ENCODE measurements around the gene C19orf25. TPM values are rescaled to one million over a fixed set of nuclear protein-coding genes. Genes with fewer than 3 reads are reported as not detected.

Gene C19orf25
- total RNA-seq, 1 donor from 2014 or later = 29.7 TPM

DNA sequence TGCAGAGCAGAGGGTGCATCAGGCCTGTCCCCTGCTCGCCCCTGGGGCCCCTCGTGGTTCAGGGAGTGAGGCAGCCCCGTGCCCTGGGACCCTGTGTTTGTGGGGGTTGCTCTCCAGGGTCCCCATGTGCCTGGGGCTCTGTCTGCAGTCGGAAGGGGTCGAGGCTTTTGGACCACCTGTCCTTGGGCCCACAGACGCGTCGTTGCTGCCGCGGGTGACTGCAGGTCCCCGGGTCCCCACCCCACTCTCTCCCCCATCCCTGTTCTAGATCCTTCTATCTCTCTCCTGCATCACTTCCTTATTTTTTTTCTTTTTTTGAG is 9.2 kb upstream of the C19orf25 start:
- DNase-seq (ENCODE audit: low spot score) = no peak
- no peak overlapping the region for H3K4me3 Mint-ChIP-seq (ENCODE audit: unreplicated experiment)
- TF ChIP-seq, protein P1, sequence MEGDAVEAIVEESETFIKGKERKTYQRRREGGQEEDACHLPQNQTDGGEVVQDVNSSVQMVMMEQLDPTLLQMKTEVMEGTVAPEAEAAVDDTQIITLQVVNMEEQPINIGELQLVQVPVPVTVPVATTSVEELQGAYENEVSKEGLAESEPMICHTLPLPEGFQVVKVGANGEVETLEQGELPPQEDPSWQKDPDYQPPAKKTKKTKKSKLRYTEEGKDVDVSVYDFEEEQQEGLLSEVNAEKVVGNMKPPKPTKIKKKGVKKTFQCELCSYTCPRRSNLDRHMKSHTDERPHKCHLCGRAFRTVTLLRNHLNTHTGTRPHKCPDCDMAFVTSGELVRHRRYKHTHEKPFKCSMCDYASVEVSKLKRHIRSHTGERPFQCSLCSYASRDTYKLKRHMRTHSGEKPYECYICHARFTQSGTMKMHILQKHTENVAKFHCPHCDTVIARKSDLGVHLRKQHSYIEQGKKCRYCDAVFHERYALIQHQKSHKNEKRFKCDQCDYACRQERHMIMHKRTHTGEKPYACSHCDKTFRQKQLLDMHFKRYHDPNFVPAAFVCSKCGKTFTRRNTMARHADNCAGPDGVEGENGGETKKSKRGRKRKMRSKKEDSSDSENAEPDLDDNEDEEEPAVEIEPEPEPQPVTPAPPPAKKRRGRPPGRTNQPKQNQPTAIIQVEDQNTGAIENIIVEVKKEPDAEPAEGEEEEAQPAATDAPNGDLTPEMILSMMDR (IDR thresholded peaks at IDR 0.05; ENCODE audit: unreplicated experiment) = no peak
- H3K9me3 Mint-ChIP-seq (ENCODE audit: unreplicated experiment) = no peaks in the 10 kb centered on the region
- H3K27me3 Mint-ChIP-seq (ENCODE audit: unreplicated experiment) = peaks cover 14% of the 10 kb centered on the region
- no peaks in the 10 kb centered on the region for H3K36me3 Mint-ChIP-seq (ENCODE audit: low read depth, unreplicated experiment)
- no peak overlapping the region for H3K27ac Mint-ChIP-seq (ENCODE audit: unreplicated experiment)
- peaks cover 2% of the 10 kb centered on the region for H3K4me1 Mint-ChIP-seq (ENCODE audit: unreplicated experiment)

DNA sequence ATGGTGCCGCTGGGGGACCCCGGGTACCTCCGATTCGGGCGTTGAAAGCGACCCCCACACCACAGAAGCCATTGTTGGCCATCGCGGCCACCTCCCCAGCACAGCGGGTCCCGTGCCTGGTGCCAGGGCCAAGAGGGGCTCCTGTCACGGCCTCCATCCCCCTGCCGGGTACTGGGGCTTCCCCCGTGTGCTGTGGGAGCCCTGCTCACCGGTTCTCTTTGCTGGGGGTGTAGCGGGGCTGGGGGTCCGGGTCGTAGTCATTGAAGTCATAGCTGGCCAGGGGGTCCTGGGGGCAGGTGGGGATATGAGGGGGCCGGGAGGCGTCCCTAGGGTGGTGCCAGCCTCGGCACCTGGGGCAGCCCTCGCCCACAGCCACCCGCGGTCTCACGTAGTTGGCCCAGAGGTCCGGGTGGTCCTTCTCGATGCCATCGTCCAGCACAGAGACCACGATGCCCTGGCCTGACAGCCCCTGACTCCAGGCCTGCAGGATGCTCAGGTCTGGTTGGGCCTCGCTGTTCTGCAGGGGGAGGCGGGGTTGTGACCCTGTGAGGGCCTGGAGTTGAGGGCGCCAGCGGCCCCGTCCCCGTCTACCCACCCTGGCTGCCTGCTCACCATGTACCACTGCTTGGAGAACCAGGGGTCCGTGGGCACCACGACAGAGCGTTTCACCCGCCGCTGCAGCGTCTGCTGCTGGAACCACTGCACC is 8.7 kb upstream of the C19orf25 start:
- TF ChIP-seq, protein P1 (IDR thresholded peaks at IDR 0.05; ENCODE audit: unreplicated experiment) = no peak
- Mint-ChIP-seq H3K27me3 (ENCODE audit: unreplicated experiment) (peaks cover 14% of the 10 kb centered on the region), H3K4me3 (ENCODE audit: unreplicated experiment) (no peak overlapping the region), H3K9me3 (ENCODE audit: unreplicated experiment) (no peaks in the 10 kb centered on the region), H3K36me3 (ENCODE audit: low read depth, unreplicated experiment) (no peaks in the 10 kb centered on the region), H3K4me1 (ENCODE audit: unreplicated experiment) (peaks cover 2% of the 10 kb centered on the region), H3K27ac (ENCODE audit: unreplicated experiment) (no peak overlapping the region)
- no peak for DNase-seq (ENCODE audit: low spot score)

DNA sequence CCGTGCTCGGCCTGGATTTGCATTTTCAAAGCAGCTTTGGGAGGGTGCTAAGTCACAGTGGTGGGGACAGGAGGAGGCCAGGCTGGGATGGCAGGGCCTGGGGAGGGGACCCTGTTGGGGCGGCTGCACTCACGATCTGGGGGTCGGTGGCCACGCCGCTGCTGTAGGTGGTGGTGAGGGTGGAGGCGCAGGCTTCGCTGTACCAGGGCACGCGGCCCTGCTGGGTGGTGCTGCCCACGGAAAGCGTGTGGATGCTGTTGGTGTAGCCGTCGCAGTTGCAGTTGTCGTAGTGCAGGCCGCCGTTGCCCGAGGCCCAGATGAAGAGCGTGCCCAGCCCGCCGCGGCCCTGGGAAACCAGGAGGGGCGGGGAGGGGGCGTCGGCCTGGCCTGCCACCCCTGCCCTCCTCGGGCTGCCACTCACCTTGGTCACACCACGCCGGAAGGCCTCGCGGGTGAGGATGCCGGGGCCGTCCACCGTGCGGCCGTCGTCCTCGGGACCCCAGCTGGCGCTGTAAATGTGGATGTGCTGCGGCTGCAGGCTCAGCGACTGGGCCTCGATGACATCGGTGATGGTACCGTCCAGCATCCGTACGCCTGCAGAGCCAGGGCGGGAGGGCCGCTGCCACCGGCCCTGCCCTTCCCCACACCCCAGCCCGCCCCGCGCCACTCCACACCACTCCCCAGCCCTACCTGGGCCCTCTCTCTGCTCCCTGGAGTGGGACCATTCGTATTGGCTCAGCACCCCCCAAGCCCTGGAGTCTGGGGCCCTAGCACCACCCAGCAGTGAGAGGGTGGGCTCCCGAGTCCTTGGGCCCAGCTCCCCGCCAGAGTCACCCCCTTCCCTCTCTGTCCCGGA is 7.9 kb upstream of the C19orf25 start:
- H3K27me3 Mint-ChIP-seq (ENCODE audit: unreplicated experiment) = peaks cover 11% of the 10 kb centered on the region
- H3K27ac Mint-ChIP-seq (ENCODE audit: unreplicated experiment) = no peak overlapping the region
- peaks cover 2% of the 10 kb centered on the region for H3K4me1 Mint-ChIP-seq (ENCODE audit: unreplicated experiment)
- H3K9me3 Mint-ChIP-seq (ENCODE audit: unreplicated experiment) = no peaks in the 10 kb centered on the region
- H3K4me3 Mint-ChIP-seq (ENCODE audit: unreplicated experiment) = no peak overlapping the region
- TF ChIP-seq, protein P1 (IDR thresholded peaks at IDR 0.05; ENCODE audit: unreplicated experiment) = no peak
- H3K36me3 Mint-ChIP-seq (ENCODE audit: low read depth, unreplicated experiment) = no peaks in the 10 kb centered on the region
- no peak for DNase-seq (ENCODE audit: low spot score)

DNA sequence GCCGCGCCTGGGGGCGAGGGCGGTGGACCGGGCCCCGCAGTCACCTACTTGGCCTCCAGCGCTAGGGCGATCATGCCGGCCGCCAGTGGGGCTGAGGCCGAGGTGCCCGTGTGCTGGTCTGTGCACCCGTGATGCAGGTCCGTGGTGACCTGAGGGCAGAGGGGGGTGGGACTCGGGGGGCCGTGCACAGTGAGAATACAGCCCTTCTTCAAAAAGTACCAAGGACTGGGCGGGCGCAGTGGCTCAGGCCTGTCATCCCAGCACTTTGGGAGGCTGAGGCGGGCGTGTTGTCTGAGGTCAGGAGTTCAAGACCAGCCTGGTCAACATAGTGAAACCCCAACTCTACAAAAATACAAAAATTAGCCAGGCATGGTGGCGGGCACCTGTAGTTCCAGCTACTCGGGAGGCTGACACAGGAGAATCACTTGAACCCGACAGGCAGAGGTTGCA is 5.0 kb upstream of the C19orf25 start:
- no peaks in the 10 kb centered on the region for H3K9me3 Mint-ChIP-seq (ENCODE audit: unreplicated experiment)
- H3K36me3 Mint-ChIP-seq (ENCODE audit: low read depth, unreplicated experiment) = peaks cover 5% of the 10 kb centered on the region
- DNase-seq (ENCODE audit: low spot score) = no peak
- H3K4me3 Mint-ChIP-seq (ENCODE audit: unreplicated experiment) = no peak overlapping the region
- no peak overlapping the region for H3K27ac Mint-ChIP-seq (ENCODE audit: unreplicated experiment)
- H3K27me3 Mint-ChIP-seq (ENCODE audit: unreplicated experiment) = peaks cover 6% of the 10 kb centered on the region
- TF ChIP-seq, protein P1 (IDR thresholded peaks at IDR 0.05; ENCODE audit: unreplicated experiment) = no peak
- peaks cover 8% of the 10 kb centered on the region for H3K4me1 Mint-ChIP-seq (ENCODE audit: unreplicated experiment)

All from endothelial cell (in vitro differentiated cells).